GM21619 (cell line): ENCODE measurements around the gene ABCG1.

ENCODE experiments used
- ATAC-seq: cut with Tn5 transposase; IDR thresholded peaks from one replicate; pipeline ENCODE4 v1.9.1; 2021; ENCODE audit not compliant: unreplicated experiment

ABCG1 gene

GRCh38 chr21:42303443-42303842 lies 84.5 kb downstream of the ABCG1 start:
- no peak for ATAC-seq

GRCh38 chr21:42304556-42305454 lies 85.9 kb downstream of the ABCG1 start:
- no peak for ATAC-seq

GRCh38 chr21:42305707-42306147 lies 86.8 kb downstream of the ABCG1 start:
- no peak for ATAC-seq

- ATAC-seq = no peak
Measured at GRCh38 chr21:42306366-42307035, 87.6 kb downstream of the ABCG1 start.

- ATAC-seq = no peak
Measured at GRCh38 chr21:42307106-42307505, 88.2 kb downstream of the ABCG1 start.

GRCh38 chr21:42308161-42308913 lies 89.4 kb downstream of the ABCG1 start:
- no peak for ATAC-seq

GRCh38 chr21:42308914-42309752 lies 90.2 kb downstream of the ABCG1 start:
- no peak for ATAC-seq

- no peak for ATAC-seq
Measured at GRCh38 chr21:42309753-42310213, 90.8 kb downstream of the ABCG1 start.

- ATAC-seq = no peak
Measured at GRCh38 chr21:42310411-42311001, 91.6 kb downstream of the ABCG1 start.

- no peak for ATAC-seq
Measured at GRCh38 chr21:42311160-42311559, 92.2 kb downstream of the ABCG1 start.

- no peak for ATAC-seq
Measured at GRCh38 chr21:42311816-42312625, 93.1 kb downstream of the ABCG1 start.

- ATAC-seq = no peak
Measured at GRCh38 chr21:42312626-42313104, 93.7 kb downstream of the ABCG1 start.

- ATAC-seq = no peak
Measured at GRCh38 chr21:42313501-42313969, 94.6 kb downstream of the ABCG1 start.

- no peak for ATAC-seq
Measured at GRCh38 chr21:42314616-42315295, 95.8 kb downstream of the ABCG1 start.

- no peak for ATAC-seq
Measured at GRCh38 chr21:42315296-42315891, 96.5 kb downstream of the ABCG1 start, which contains the start of gene TFF3. Gene TFF3 (minus strand): TSS chr21:42315409. CDS start chr21:42315374, 35 bp downstream.

- no peak for ATAC-seq
Measured at GRCh38 chr21:42316891-42317290, 98.0 kb downstream of the ABCG1 start.

- no peak for ATAC-seq
Measured at GRCh38 chr21:42317341-42317741, 98.4 kb downstream of the ABCG1 start.
